Measurements from ENCODE around the gene ARHGAP25. TPM values are rescaled to one million over a fixed set of nuclear protein-coding genes. Genes with fewer than 3 reads are reported as not detected.

ARHGAP25 gene
- total RNA-seq, 2 experiments from 2014 or later = 18.6 to 43.8 TPM

GRCh38 chr2:68857855-68858456, 123.3 kb downstream of the ARHGAP25 start:
- ChIA-PET CTCF (ENCODE audit: unreplicated experiment) (no interaction called here), POLR2A (interaction anchor here (0.9 to 2.0 kb wide), 3 partner anchors 13 to 50 kb away, joined by 3 to 5 read pairs (median 3); no protein-coding TSS in a partner anchor)
- Histone ChIP-seq H3K9me2 (ENCODE audit: insufficient read depth, low read length) (no peaks in the 10 kb centered on the region), H4K20me1 (ENCODE audit: insufficient read depth, low read length) (no peaks in the 10 kb centered on the region), H2AFZ (ENCODE audit: low read length) (peak overlapping the region; percentile 56; the same call in 1 of the 2 replicates), H3K9me3 (ENCODE audit: low read length) (no peaks in the 10 kb centered on the region), H3K27ac (ENCODE audit: low read depth, low read length, poor library complexity, severe bottlenecking) (no peak overlapping the region), H3K4me1 (ENCODE audit: insufficient read depth, low read length, poor library complexity, severe bottlenecking) (peaks cover 21% of the 10 kb centered on the region), H3K4me3 (ENCODE audit: low read depth, low read length, poor library complexity, severe bottlenecking) (no peak overlapping the region), H3K36me3 (ENCODE audit: insufficient read depth, low read length) (no peaks in the 10 kb centered on the region), H3K79me2 (ENCODE audit: insufficient read depth, low read depth, low read length) (no peaks in the 10 kb centered on the region), H3K4me2 (ENCODE audit: low read length) (peak overlapping the region; percentile 16; the same call in 1 of the 2 replicates)
- DNase-seq (ENCODE audit: low spot score) = no peak
- intact Hi-C loops (cut with micrococcal nuclease; ENCODE audit: unreplicated experiment) = no loop called here
- BruUV-seq (replicated peaks) = no TSS peak
- no peak for TF ChIP-seq CTCF (conservative IDR thresholded peaks at IDR 0.05; ENCODE audit: low read length)
- no peak for TF ChIP-seq EZH2phosphoT487 (IDR thresholded peaks at IDR 0.05; ENCODE audit: borderline replicate concordance, low read depth, low read length)

GRCh38 chr2:68860111-68860510, 125.5 kb downstream of the ARHGAP25 start:
- DNase-seq (ENCODE audit: low spot score) = no peak
- Histone ChIP-seq H3K9me2 (ENCODE audit: insufficient read depth, low read length) (no peaks in the 10 kb centered on the region), H3K79me2 (ENCODE audit: insufficient read depth, low read depth, low read length) (no peaks in the 10 kb centered on the region), H4K20me1 (ENCODE audit: insufficient read depth, low read length) (no peaks in the 10 kb centered on the region), H3K27ac (ENCODE audit: low read depth, low read length, poor library complexity, severe bottlenecking) (no peak overlapping the region), H3K4me1 (ENCODE audit: insufficient read depth, low read length, poor library complexity, severe bottlenecking) (peaks cover 21% of the 10 kb centered on the region), H3K4me3 (ENCODE audit: low read depth, low read length, poor library complexity, severe bottlenecking) (no peak overlapping the region), H2AFZ (ENCODE audit: low read length) (no peak overlapping the region), H3K4me2 (ENCODE audit: low read length) (no peak overlapping the region), H3K9me3 (ENCODE audit: low read length) (no peaks in the 10 kb centered on the region), H3K36me3 (ENCODE audit: insufficient read depth, low read length) (no peaks in the 10 kb centered on the region)
- ChIA-PET POLR2A (interaction anchor here (0.5 to 1.7 kb wide), 6 partner anchors 9 to 517 kb away, joined by 3 to 5 read pairs (median 3); no protein-coding TSS in a partner anchor), CTCF (ENCODE audit: unreplicated experiment) (no interaction called here)
- TF ChIP-seq CTCF (conservative IDR thresholded peaks at IDR 0.05; ENCODE audit: low read length) (no peak), EZH2phosphoT487 (IDR thresholded peaks at IDR 0.05; ENCODE audit: borderline replicate concordance, low read depth, low read length) (no peak)
- BruUV-seq (replicated peaks) = no TSS peak
- intact Hi-C loops (cut with micrococcal nuclease; ENCODE audit: unreplicated experiment) = no loop called here

- TF ChIP-seq CTCF (conservative IDR thresholded peaks at IDR 0.05; ENCODE audit: low read length) (no peak), EZH2phosphoT487 (IDR thresholded peaks at IDR 0.05; ENCODE audit: borderline replicate concordance, low read depth, low read length) (no peak)
- Histone ChIP-seq H3K4me2 (ENCODE audit: low read length) (no peak overlapping the region), H3K9me2 (ENCODE audit: insufficient read depth, low read length) (no peaks in the 10 kb centered on the region), H3K4me1 (ENCODE audit: insufficient read depth, low read length, poor library complexity, severe bottlenecking) (peaks cover 21% of the 10 kb centered on the region), H3K27ac (ENCODE audit: low read depth, low read length, poor library complexity, severe bottlenecking) (no peak overlapping the region), H3K36me3 (ENCODE audit: insufficient read depth, low read length) (no peaks in the 10 kb centered on the region), H3K4me3 (ENCODE audit: low read depth, low read length, poor library complexity, severe bottlenecking) (no peak overlapping the region), H3K79me2 (ENCODE audit: insufficient read depth, low read depth, low read length) (no peaks in the 10 kb centered on the region), H3K9me3 (ENCODE audit: low read length) (no peaks in the 10 kb centered on the region), H4K20me1 (ENCODE audit: insufficient read depth, low read length) (no peaks in the 10 kb centered on the region), H2AFZ (ENCODE audit: low read length) (no peak overlapping the region)
- POLR2A ChIA-PET = interaction anchor here (0.7 to 1.2 kb wide), 3 partner anchors 8 to 25 kb away, joined by 3 read pairs; no protein-coding TSS in a partner anchor
- no peak for DNase-seq (ENCODE audit: low spot score)
- no TSS peak for BruUV-seq (replicated peaks)
- intact Hi-C loops (cut with micrococcal nuclease; ENCODE audit: unreplicated experiment) = no loop called here
- CTCF ChIA-PET (ENCODE audit: unreplicated experiment) = no interaction called here
Observed at GRCh38 chr2:68861330-68861729, 126.7 kb downstream of the ARHGAP25 start.
